Mononuclear cell (primary cell): ENCODE results near the gene ARHGAP22. TPM values are rescaled to one million over a fixed set of nuclear protein-coding genes. Genes with fewer than 3 reads are reported as not detected.

ENCODE experiments used
- H3K27me3 ChIP-seq: 2 replicates; pipeline ENCODE4 v1.6.0; 2011; ENCODE audit warnings: low read length, control low read depth; ENCODE audit not compliant: insufficient read depth
- H3K4me1 ChIP-seq: 2 replicates; pipeline ENCODE4 v1.5.1; 2011; ENCODE audit warnings: mild to moderate bottlenecking, low read length, control low read depth; ENCODE audit not compliant: insufficient read depth
- H3K4me3 ChIP-seq: 2 replicates; pipeline ENCODE4 v1.5.1; 2011; ENCODE audit warnings: mild to moderate bottlenecking, low read length, moderate library complexity
- H3K9me3 ChIP-seq: 2 replicates; pipeline ENCODE4 v1.5.1; 2011; ENCODE audit warnings: low read depth, mild to moderate bottlenecking, control low read depth, low read length
- total RNA-seq: library from RNA; depleted of rRNA; stranded (reverse); fragments of >200 nt; gene quantifications from one replicate; pipeline ENCODE4 v1.2.3, GENCODE V29; 2012

ARHGAP22 gene
- total RNA-seq, 1 donor = 1.2 TPM

DNA sequence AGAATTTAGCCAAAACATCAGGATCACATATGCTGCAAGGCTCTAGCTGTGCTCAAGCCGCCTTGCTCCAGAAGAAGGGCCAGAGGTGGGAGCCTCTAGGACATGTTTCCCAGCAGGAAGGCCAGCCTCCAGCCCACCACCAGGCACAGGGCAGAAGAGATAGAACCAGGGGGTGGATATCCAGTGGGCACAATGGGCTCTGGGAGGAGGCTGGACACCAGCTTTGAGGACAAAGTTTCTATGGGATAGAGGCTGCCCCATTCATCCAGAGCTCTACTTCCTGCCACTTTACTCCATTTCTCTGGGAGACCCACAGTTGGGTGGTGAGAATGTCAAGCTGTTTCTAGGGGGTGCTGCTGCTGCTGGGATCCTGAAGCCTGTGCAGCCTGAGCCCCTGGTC lies 77.1 kb downstream of the ARHGAP22 start:
- Histone ChIP-seq H3K4me3 (no peak overlapping the region), H3K4me1 (peaks cover 9% of the 10 kb centered on the region), H3K27me3 (peaks cover 26% of the 10 kb centered on the region), H3K9me3 (no peaks in the 10 kb centered on the region)

DNA sequence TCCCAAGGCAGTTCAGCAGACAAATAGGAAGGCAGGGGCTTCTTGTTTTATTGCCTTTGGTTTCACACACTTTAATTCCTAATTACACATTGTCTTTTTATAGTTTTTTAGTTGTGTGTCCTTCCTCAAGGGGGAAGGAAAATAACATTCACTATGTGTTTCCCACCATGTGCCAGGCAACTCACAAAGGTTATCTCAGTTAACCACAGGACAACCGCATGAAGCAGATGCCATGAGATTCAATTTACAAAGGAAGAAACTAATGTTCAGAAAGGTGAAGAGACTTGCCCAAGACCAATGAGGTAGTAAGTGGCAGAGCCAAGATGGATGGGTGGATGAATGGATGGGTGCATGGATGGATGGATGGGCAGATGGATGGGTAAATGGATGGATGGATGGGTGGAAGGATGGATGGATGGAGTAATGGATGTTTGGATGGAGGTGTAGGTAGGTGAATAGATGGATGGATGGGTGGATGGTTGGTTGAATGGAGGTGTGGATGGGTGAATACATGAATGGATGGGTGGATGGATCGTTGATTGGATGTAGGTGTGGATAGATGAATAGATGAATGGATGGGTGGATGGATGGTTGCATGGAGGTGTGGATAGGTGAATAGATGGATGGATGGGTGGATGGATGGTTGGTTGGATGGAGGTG lies 77.9 kb downstream of the ARHGAP22 start:
- Histone ChIP-seq H3K9me3 (no peaks in the 10 kb centered on the region), H3K4me1 (peaks cover 9% of the 10 kb centered on the region), H3K27me3 (peaks cover 28% of the 10 kb centered on the region), H3K4me3 (no peak overlapping the region)

DNA sequence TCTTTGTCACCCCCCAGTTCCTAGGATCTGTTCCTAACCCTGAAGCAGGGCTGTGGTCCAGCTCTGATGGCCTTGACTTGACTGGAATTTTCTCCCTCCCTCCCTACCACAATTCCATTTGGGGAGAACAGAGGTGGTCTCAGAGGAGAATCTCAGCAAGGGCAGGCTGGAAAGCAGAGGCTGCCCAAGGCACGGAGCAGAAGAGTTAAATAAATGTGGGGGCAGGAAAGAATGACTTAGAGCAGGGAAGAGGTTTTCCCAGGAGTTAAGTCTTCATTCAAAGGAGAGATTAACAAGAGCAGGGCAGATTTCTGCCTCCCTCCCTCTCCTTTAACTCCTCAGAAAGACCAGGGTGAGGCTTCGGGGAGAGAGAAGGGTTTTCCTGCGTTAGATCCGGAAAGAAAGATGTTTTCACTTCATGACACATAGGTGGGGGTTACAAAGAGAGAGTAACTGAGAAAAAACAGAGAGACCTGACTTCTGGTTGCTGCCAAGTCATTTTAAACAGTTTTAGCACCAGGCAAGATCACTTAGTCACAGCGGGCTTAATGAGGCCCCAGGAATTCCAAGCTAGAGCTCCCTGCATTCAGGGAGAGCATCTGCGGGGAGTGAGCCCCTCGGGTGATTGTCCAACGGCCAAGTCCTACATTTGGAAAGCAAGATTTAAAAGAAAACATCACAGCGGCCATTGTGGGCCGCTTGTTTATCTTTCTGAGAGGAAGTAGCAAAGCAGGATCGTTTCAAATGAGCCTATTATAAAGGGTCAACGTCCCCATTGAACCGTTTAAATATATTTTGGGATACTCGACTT lies 78.7 kb downstream of the ARHGAP22 start:
- no peak overlapping the region for H3K4me3 ChIP-seq
- peaks cover 9% of the 10 kb centered on the region for H3K4me1 ChIP-seq
- no peaks in the 10 kb centered on the region for H3K9me3 ChIP-seq
- peaks cover 33% of the 10 kb centered on the region for H3K27me3 ChIP-seq

DNA sequence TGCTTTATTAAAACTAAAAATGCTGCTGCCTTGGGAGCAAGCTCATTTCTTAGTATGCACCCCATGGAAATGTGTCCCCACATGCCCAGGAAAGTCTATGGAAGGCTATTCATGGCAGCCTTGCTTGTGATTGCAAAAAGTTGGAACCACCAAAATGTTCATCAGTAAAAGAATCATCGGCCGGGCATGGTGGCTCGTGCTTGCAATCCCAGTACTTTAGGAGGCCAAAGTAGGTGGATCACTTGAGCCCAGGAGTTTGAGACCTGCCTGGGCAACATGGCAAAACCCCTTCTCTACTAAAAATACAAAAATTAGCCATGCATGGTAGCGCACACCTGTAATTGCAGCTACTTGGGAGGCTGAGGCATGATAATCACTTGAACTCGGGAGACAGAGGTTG lies 79.8 kb downstream of the ARHGAP22 start:
- Histone ChIP-seq H3K4me1 (peaks cover 9% of the 10 kb centered on the region), H3K4me3 (no peak overlapping the region), H3K9me3 (no peaks in the 10 kb centered on the region), H3K27me3 (peaks cover 33% of the 10 kb centered on the region)

DNA sequence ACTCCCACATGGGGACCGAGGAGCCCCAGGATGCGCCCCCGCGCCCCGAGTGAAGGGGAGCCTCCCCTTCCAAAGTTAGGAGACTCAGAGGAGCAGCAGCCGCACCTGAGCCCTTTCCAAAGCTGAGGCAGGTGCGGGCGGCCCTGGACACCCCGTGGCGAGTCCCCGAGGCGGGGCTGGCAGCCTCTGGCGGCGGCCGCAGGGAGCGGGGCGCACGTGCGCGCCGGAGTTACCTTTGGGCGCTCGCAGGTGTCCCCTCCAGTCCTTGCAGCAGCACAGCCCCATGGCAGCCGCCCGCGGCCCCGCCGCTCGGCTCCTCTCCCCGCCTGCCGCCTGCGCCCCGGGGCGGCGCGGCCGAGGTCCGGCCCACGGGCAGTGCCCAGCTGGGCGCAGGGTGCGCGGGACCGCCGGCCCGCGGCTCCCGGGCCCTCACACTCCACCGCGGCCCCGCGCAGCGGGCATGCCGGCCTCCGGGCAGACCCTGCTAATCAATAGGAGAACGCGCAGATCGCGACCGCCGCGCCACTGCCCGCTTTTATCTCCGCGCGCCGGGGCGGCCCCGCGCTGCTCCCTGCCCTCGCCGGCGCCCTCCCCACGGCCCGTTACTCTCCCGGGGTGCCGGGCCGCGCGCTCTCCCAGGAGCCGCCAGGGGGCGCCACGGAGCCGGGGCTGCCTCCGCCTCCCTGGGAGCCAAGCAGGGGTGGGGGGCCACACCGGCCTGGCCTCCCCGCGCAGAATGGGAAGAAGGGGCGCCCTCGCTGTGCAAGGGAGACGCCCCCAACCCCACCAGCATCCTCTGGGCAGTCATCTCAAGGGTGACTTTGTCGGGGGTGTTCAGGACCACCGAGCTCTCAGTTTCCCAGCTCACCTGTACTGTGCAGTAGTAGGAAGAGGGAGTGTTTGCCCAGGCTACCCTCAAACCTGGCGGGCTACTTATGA lies 80.8 kb downstream of the ARHGAP22 start:
- peaks cover 33% of the 10 kb centered on the region for H3K27me3 ChIP-seq
- peaks cover 17% of the 10 kb centered on the region for H3K4me1 ChIP-seq
- no peaks in the 10 kb centered on the region for H3K9me3 ChIP-seq
- H3K4me3 ChIP-seq = no peak overlapping the region

DNA sequence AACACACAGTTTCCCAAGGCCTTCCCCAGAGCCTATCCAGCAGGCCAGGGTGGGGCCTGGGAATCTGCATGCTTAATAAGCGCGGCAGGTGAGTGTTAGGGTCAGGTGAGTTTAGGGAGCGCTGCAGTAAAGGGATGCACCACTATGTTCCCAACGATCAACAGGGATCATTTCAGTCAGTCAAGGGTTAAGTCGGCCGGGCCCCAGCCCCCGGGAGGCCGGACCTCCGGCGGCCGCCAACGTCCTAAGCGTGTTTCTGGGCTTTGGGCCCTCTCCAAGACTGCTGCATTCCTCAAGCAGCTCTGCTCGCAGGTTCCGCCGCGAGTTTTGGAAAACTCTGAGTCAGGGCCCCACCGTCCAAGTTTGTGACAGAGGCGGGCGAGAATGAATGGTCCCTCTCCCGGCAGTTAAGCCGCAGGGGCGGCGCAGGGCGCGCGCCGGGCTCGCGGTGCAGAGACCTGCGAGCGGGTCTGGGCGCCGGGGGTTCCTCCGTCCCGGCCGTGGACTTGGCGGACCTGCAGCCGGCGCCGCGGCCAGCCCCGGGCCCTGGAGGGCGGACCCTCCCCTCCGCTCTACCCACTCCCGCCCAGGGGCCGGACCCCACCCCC lies 81.6 kb downstream of the ARHGAP22 start:
- H3K9me3 ChIP-seq = no peaks in the 10 kb centered on the region
- peaks cover 20% of the 10 kb centered on the region for H3K4me1 ChIP-seq
- no peak overlapping the region for H3K4me3 ChIP-seq
- H3K27me3 ChIP-seq = peaks cover 33% of the 10 kb centered on the region

DNA sequence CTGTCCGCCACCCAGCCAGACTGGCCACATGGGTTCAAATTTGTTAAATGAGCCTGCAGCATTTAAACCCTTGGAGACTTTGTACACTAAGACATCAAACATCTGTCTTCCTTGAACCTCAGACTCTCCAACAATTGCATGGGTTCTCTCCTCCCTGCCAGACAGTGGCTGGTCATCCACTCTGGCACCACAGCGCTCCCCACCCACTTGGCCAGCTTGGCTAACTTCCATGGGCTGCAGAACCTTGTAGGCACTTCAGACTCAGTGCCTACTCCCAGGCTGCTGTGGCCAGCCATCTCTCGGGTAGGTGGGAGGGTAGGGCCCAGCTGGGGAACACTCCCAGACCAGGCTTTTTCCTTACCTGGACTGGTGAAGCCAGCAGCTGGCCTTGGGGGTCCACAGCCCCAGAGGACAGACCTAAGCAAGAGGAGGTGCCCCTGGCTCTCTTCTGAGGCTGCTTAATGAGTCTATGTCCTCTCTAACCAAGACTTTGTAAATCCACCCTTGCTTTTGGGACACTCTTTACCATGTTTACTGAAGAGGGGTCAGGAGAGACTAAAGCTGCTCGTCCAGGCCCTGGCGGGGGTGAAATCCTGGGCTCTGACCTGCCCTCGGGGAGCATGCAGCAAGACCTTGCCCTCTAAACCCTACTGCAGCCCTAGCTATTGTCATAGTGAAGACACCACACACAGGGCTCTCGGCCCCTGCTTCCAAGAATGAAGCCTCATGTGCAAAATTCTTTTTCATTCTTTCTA lies 82.7 kb downstream of the ARHGAP22 start:
- Histone ChIP-seq H3K4me1 (peaks cover 29% of the 10 kb centered on the region), H3K9me3 (no peaks in the 10 kb centered on the region), H3K4me3 (no peak overlapping the region), H3K27me3 (peaks cover 33% of the 10 kb centered on the region)

DNA sequence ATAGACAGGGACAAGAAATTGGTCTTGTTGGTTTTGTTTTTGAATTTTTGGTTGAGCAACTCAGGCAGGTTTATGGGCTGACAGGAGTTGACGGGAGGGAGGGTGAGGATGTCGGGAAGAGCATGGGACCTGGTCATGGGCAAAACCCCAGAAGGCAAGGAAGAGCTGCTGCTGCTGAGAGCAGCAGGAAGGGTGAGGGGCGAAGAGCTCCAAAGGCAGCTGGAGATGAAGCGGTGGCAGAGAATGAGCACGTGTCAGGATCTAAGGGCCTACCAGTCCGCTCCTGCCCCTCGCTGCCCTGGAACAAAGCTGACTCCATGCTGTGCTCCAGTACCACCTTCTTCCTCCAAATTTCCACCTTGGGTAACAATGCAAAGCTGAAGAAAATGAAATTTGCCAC lies 84.3 kb downstream of the ARHGAP22 start:
- H3K9me3 ChIP-seq = peaks cover 2% of the 10 kb centered on the region
- H3K27me3 ChIP-seq = peaks cover 26% of the 10 kb centered on the region
- peaks cover 33% of the 10 kb centered on the region for H3K4me1 ChIP-seq
- no peak overlapping the region for H3K4me3 ChIP-seq

DNA sequence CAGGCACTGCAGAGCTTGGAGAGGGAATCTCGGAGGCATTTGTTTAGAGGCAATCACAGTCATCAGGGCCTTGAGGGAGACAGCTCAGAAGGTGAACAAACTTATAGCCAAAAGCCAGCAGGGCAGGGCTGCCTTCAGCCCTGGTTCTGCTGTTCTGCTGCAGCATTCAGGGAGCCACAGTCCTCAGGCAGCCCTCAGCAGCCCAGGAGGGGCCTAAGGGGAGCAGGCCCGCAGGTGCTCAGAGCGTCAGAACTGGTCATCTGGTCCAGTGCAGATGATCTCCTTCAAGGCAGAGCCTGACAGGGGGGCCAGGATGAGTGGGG lies 84.7 kb downstream of the ARHGAP22 start:
- H3K4me1 ChIP-seq = peaks cover 33% of the 10 kb centered on the region

DNA sequence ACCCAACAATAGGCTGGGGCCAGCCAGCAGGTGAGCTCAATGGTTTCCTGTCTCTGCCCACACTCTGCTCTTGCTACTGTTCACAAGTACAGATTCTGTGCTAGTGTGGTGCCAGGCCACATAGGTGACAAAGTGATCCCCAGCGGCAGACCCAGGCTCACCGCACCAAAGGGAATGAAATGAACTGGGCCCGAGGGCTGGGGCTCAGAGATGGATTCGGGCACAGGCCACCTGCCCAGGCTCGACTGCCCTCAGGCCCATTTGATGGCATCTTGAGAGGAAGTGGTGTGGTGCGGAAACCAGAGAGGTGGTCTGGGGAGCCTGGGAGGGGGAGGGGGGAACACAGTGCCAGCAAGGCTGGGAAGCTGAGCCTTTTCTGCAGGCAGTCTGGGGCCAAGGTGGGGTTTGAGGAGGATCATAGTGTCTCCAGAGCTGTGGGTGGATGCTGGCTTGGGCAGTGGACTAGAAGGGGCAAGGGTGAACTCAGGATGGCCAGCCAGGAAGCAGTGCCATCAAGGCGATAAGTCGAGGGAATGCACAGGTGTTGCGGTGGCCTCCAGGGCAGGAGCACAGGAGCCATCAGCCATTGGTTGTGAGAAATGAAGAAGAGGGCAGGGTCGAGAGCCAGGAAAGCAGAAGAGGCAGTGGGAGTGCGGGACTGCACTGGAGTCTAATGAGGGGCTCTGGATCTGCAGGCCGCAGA lies 85.2 kb downstream of the ARHGAP22 start:
- H3K9me3 ChIP-seq = peaks cover 11% of the 10 kb centered on the region
- peaks cover 33% of the 10 kb centered on the region for H3K4me1 ChIP-seq
- no peak overlapping the region for H3K4me3 ChIP-seq
- H3K27me3 ChIP-seq = peaks cover 17% of the 10 kb centered on the region

More for the DNA sequence above, 84.7 kb downstream of the ARHGAP22 start:
- Histone ChIP-seq H3K4me3 (no peak overlapping the region), H3K9me3 (peaks cover 6% of the 10 kb centered on the region), H3K27me3 (peaks cover 22% of the 10 kb centered on the region)

DNA sequence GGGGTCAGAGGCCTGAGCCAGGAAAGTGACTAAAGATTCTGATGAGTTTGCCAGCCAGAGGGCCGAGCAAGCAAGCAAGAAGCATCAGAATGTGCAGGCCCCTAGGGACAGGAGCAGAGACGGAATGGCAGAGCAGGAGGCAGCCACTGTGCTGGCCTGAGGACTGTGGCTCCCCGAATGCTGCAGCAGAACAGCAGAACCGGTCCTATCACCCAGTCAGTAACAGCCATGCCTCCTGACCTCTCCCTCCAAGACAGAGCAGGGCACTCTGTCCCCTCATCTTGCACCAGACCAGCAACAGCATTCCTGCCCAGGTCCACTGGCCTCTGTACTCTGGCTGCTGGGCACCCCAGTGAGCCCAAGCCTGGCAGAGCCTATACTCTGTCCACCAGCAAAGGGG lies 85.9 kb downstream of the ARHGAP22 start:
- Histone ChIP-seq H3K27me3 (peaks cover 14% of the 10 kb centered on the region), H3K4me3 (no peak overlapping the region), H3K4me1 (peaks cover 33% of the 10 kb centered on the region), H3K9me3 (peaks cover 18% of the 10 kb centered on the region)

DNA sequence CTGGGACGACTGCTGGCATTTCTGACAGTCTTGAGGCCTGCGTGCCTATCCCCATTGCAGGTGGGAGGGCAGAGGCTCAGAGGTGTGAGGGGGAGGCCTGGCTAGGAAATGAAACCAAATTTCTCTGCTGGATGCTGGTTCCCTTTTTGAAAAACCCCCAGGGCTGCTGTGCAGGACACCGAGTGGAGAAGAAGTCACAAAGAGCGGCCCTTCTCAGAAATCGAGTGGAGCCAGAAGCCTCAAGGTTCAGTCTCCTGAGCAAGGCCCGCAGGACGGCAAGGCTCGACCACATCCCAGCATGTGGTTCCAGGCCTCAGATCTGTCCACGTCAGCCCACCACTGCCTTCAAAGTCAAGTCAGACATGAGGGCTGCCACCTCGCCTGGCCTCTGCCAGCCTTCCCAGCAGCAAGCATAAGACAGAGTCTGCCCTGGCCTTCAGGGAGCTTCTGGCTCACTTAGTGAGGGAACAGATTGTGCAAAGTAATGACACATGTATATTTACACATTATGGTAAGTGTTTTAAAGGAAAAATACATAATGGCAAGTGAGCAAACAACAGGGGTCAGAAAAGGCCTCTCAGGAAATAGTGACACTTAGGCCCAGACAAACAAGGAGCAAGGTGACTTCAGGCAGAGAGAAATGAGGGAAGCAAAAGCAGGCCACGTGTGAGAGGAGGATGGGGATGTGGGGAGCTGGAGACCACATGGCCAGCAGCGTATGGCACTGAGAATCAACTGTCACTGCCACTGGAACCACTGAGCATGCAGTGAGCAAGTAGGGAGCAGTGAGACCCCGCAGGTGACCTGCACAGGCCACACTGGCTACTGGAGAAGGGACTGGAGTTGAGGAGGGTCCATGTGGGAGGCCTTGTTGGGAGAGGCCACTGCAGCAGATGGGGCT lies 86.7 kb downstream of the ARHGAP22 start:
- peaks cover 20% of the 10 kb centered on the region for H3K9me3 ChIP-seq
- H3K27me3 ChIP-seq = peaks cover 11% of the 10 kb centered on the region
- H3K4me3 ChIP-seq = no peak overlapping the region
- peaks cover 27% of the 10 kb centered on the region for H3K4me1 ChIP-seq

DNA sequence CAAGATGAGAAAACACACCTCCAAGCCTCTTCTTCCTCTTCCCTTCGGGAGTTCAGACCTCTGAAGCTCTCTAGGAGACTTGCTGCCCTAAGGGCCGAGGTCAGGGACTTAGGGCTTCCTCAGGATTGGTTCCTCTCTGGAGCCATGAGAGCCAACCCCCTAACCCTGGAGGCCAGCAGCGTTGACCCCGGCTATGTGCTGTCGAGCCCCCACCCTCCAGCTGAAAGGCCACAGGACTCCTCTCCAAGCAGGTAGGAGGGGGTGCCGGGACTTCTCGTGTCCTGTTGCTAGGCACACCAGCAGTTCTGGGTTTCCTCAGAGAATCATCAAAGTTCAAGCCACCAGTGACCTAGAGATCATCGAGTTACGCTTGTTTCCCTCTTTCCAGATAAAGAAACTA lies 87.4 kb downstream of the ARHGAP22 start:
- Histone ChIP-seq H3K4me3 (no peak overlapping the region), H3K9me3 (peaks cover 20% of the 10 kb centered on the region), H3K4me1 (peaks cover 28% of the 10 kb centered on the region), H3K27me3 (peaks cover 5% of the 10 kb centered on the region)
